Left ventricle myocardium inferior (tissue), 1 donor: Measurements from ENCODE around the gene UBL7. TPM values are rescaled to one million over a fixed set of nuclear protein-coding genes. Genes with fewer than 3 reads are reported as not detected.

Experiments used
- DNase-seq: peaks from one replicate; pipeline ENCODE4 v3.0.0-alpha.2; 2020
- H3K27ac ChIP-seq: fragments of 200-600 bp; replicated peaks from 2 replicates; pipeline ENCODE4 v1.8.0; 2021
- H3K27me3 ChIP-seq: fragments of 200-600 bp; 2 replicates; pipeline ENCODE4 v1.8.0; 2021; ENCODE audit warnings: low read depth
- H3K36me3 ChIP-seq: fragments of 200-600 bp; 2 replicates; pipeline ENCODE4 v1.8.0; 2021
- H3K4me1 ChIP-seq: fragments of 200-600 bp; 2 replicates; pipeline ENCODE4 v1.8.0; 2021
- H3K4me3 ChIP-seq: fragments of 200-600 bp; 2 replicates; pipeline ENCODE4 v1.8.0; 2021; ENCODE audit warnings: mild to moderate bottlenecking, moderate library complexity
- H3K9me3 ChIP-seq: fragments of 200-600 bp; replicated peaks from 2 replicates; pipeline ENCODE4 v1.8.0; 2021
- CTCF ChIP-seq: fragments of 200-600 bp; IDR thresholded peaks from 2 replicates; pipeline ENCODE4 v1.8.0; 2021; ENCODE audit warnings: antibody characterized with exemption, mild to moderate bottlenecking, borderline replicate concordance
- intact Hi-C: fragments of 100-400 bp; cut with micrococcal nuclease; formaldehyde crosslinking; loops from one replicate; pipeline ENCODE4 v1.11.0; 2022
- total RNA-seq: library from RNA; stranded (reverse); fragmentation: NEBNext Ultra II Directional; extraction: Animal tissue kit (Norgen Biotek cat#: 25700); gene quantifications from one replicate; pipeline ENCODE4 v1.2.1, GENCODE V29; 2021
- donor health status: DM: no; HTN: yes; CAD: no; lungs with severe emphysema.

The UBL7 gene
- total RNA-seq, 1 donor from 2014 or later = 52.3 TPM

GRCh38 chr15:74433592-74434262 is 27.2 kb downstream of the UBL7 start, which contains the start of gene SEMA7A:
TSS of gene SEMA7A (minus strand) at chr15:74433958. CDS start at chr15:74433918, 40 bp downstream.
- no peak for TF ChIP-seq CTCF
- Histone ChIP-seq H3K9me3 (no peaks in the 10 kb centered on the region), H3K27me3 (peaks cover 16% of the 10 kb centered on the region), H3K36me3 (no peaks in the 10 kb centered on the region), H3K4me3 (peak within 1 kb of the TSS; percentile 94), H3K4me1 (peaks cover 26% of the 10 kb centered on the region), H3K27ac (peak within 1 kb of the TSS; percentile 70)
- intact Hi-C loops = no loop called here
- peak; percentile 84 for DNase-seq

GRCh38 chr15:74432968-74433591 is 27.9 kb downstream of the UBL7 start:
- no peak for DNase-seq
- intact Hi-C loops = no loop called here
- Histone ChIP-seq H3K9me3 (no peaks in the 10 kb centered on the region), H3K27me3 (peaks cover 16% of the 10 kb centered on the region), H3K27ac (peak overlapping the region; percentile 70), H3K4me3 (peak overlapping the region; percentile 94), H3K4me1 (peaks cover 26% of the 10 kb centered on the region), H3K36me3 (no peaks in the 10 kb centered on the region)
- no peak for TF ChIP-seq CTCF

- no peak for TF ChIP-seq CTCF
- no peak for DNase-seq
- intact Hi-C loops = no loop called here
- H3K4me1 ChIP-seq = peaks cover 26% of the 10 kb centered on the region
- peak overlapping the region; percentile 94 for H3K4me3 ChIP-seq
- no peaks in the 10 kb centered on the region for H3K9me3 ChIP-seq
- peaks cover 16% of the 10 kb centered on the region for H3K27me3 ChIP-seq
- no peaks in the 10 kb centered on the region for H3K36me3 ChIP-seq
- H3K27ac ChIP-seq = no peak overlapping the region
These were observed 28.5 kb downstream of the UBL7 start for GRCh38 chr15:74432271-74432967.

- Histone ChIP-seq H3K27me3 (peaks cover 16% of the 10 kb centered on the region), H3K9me3 (no peaks in the 10 kb centered on the region), H3K36me3 (no peaks in the 10 kb centered on the region), H3K4me1 (peaks cover 26% of the 10 kb centered on the region), H3K27ac (no peak overlapping the region), H3K4me3 (no peak overlapping the region)
- no peak for DNase-seq
- TF ChIP-seq CTCF = no peak
- intact Hi-C loops = no loop called here
These were observed 29.3 kb downstream of the UBL7 start for GRCh38 chr15:74431645-74432044.

- no peak overlapping the region for H3K27ac ChIP-seq
- H3K36me3 ChIP-seq = no peaks in the 10 kb centered on the region
- peaks cover 16% of the 10 kb centered on the region for H3K27me3 ChIP-seq
- intact Hi-C loops = no loop called here
- H3K9me3 ChIP-seq = no peaks in the 10 kb centered on the region
- TF ChIP-seq CTCF = no peak
- H3K4me1 ChIP-seq = peaks cover 26% of the 10 kb centered on the region
- no peak overlapping the region for H3K4me3 ChIP-seq
- no peak for DNase-seq
These were observed 29.8 kb downstream of the UBL7 start for GRCh38 chr15:74431116-74431515.
